HEK293T (cell line): ENCODE measurements around the gene TSNAXIP1.
A peak's percentile ranks its signal among the peaks of the same experiment; 100 is the strongest.

Source experiments
- BHLHE40 ChIP-seq: fragments of 450-650 bp; IDR thresholded peaks from 2 replicates; pipeline ENCODE4 v1.6.1; 2016; ENCODE audit warnings: mild to moderate bottlenecking, moderate library complexity, borderline replicate concordance
- ELF4 ChIP-seq: fragments of 450-650 bp; IDR thresholded peaks from 2 replicates; pipeline ENCODE4 v1.6.1; 2017; ENCODE audit warnings: antibody characterized with exemption
- FOXA1 ChIP-seq: fragments of 450-650 bp; IDR thresholded peaks from 2 replicates; pipeline ENCODE4 v1.6.1; 2016; ENCODE audit warnings: mild to moderate bottlenecking
- L3MBTL2 ChIP-seq: fragments of 450-650 bp; conservative IDR thresholded peaks from 2 replicates; pipeline ENCODE4 v1.6.1; 2016; ENCODE audit warnings: mild to moderate bottlenecking
- LEF1 ChIP-seq: fragments of 450-650 bp; IDR thresholded peaks from 2 replicates; pipeline ENCODE4 v1.6.1; 2017; ENCODE audit warnings: mild to moderate bottlenecking, borderline replicate concordance
- NFRKB ChIP-seq: fragments of 450-650 bp; IDR thresholded peaks from 2 replicates; pipeline ENCODE4 v1.6.1; 2016; ENCODE audit warnings: mild to moderate bottlenecking, moderate library complexity
- PKNOX1 ChIP-seq: fragments of 450-650 bp; IDR thresholded peaks from 2 replicates; pipeline ENCODE4 v1.6.1; 2016
- SP1 ChIP-seq: fragments of 450-650 bp; IDR thresholded peaks from 2 replicates; pipeline ENCODE4 v1.6.1; 2017
- SUZ12 ChIP-seq: fragments of 450-650 bp; IDR thresholded peaks from 2 replicates; pipeline ENCODE4 v1.6.1; 2016; ENCODE audit warnings: mild to moderate bottlenecking
- TARDBP ChIP-seq: fragments of 450-650 bp; IDR thresholded peaks from 2 replicates; pipeline ENCODE4 v1.6.1; 2016
- ZNF384 ChIP-seq: fragments of 450-650 bp; IDR thresholded peaks from 2 replicates; pipeline ENCODE4 v1.6.1; 2016

DNA sequence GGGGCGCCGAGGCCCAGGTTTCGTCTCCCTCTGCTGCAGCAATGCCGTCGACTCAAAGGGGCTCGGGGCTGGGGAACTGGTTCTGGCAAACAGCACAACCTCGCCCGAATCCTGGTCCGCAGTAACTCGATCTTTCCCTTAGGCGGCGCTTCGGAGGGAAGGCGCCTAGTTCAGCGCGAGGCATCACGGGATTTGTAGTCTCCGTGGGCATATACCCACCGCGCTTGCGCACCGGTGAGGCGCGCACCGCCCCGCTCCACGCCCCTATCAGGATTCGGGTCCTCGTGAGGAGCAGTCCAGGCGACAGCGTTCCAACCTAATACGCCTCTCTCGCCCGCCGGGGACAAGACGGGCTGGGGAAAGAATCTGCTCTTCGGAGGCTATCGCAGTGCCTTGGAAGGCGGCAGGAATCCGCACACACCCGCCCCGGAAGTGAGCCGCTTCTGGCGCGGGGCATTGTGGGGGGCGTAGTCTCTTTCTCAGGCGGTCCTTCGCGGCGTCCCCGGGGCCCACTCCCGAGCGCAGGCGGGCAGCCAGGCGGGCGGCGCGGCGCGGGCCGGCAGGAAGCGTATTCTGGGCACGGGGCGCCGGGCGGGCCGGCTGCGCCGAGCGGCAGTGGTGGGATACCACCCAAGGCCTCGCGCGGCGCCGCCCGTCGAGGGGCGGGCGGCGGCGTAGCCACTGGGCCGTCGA, 35.3 kb downstream of the TSNAXIP1 start, which contains the start of gene THAP11:
- TF ChIP-seq PKNOX1 (no peak), NFRKB (no peak), FOXA1 (no peak), BHLHE40 (no peak), SP1 (no peak), SUZ12 (no peak), ZNF384 (no peak), L3MBTL2 (no peak), TARDBP (no peak), ELF4 (peak; percentile 60), LEF1 (no peak)
